ENCODE measurements around the gene RGS3.

DNA sequence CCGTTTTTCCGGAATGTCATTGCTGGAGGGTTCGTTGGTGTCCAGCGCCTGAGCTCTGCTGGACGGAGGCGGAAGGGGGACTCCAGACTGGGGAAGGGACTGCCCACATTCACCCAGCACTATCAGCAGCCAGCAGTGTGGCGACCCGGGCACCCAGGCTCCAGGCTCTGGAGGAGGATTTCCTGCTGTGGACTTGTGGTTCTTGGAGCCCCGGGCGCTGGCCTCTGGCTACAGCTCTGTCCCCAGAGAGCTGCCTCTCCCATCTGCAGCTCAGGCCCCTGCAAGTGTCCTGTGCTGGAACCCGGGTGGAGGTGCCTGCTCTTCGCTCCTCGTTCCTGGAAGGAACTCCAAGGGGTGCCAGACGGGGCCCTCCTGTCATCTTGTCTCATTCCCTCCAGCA, 152.6 kb downstream of the RGS3 start:
- TF ChIP-seq, protein P1, sequence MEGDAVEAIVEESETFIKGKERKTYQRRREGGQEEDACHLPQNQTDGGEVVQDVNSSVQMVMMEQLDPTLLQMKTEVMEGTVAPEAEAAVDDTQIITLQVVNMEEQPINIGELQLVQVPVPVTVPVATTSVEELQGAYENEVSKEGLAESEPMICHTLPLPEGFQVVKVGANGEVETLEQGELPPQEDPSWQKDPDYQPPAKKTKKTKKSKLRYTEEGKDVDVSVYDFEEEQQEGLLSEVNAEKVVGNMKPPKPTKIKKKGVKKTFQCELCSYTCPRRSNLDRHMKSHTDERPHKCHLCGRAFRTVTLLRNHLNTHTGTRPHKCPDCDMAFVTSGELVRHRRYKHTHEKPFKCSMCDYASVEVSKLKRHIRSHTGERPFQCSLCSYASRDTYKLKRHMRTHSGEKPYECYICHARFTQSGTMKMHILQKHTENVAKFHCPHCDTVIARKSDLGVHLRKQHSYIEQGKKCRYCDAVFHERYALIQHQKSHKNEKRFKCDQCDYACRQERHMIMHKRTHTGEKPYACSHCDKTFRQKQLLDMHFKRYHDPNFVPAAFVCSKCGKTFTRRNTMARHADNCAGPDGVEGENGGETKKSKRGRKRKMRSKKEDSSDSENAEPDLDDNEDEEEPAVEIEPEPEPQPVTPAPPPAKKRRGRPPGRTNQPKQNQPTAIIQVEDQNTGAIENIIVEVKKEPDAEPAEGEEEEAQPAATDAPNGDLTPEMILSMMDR (IDR thresholded peaks at IDR 0.05 in 8 of 11, conservative IDR thresholded peaks at IDR 0.05 in 3 of 11), result no peak
- TF ChIP-seq POLR2A (IDR thresholded peaks at IDR 0.05) (no peak), POLR2AphosphoS5 (IDR thresholded peaks at IDR 0.05) (no peak)
